M059J (cell line): ENCODE measurements around the gene GPRASP1. TPM values are rescaled to one million over a fixed set of nuclear protein-coding genes. Genes with fewer than 3 reads are reported as not detected.
"Not testable (repeated sequence)": the region's sequence is repeated elsewhere in the genome, so short reads cannot be mapped to it uniquely, and the experiment has no call there.

Experiments used
- DNase-seq: peaks from one replicate; pipeline ENCODE4 v3.0.0-alpha.2; 2012; ENCODE audit warnings: low read depth
- total RNA-seq: library from RNA; depleted of rRNA; stranded (reverse); fragments of >200 nt; shearing (Covaris generic); gene quantifications from 2 replicates; pipeline ENCODE4 v1.2.3, GENCODE V29; 2014; rRNA removed

GPRASP1 gene
- total RNA-seq: 0.27 and 0.52 TPM in 2 replicates

- DNase-seq: peak; percentile 14
Measured at GRCh38 chrX:102651242-102652011, at the start of gene GPRASP1. TSS of gene GPRASP1 (plus strand) at chrX:102651483. CDS start at chrX:102653914, 2,431 bp downstream.

- DNase-seq: no peak
Measured at GRCh38 chrX:102604327-102604726, 47.0 kb upstream of the GPRASP1 start.

GRCh38 chrX:102606115-102606514 is 45.2 kb upstream of the GPRASP1 start:
- no peak for DNase-seq

GRCh38 chrX:102610905-102611304 is 40.4 kb upstream of the GPRASP1 start:
- no peak for DNase-seq

GRCh38 chrX:102624105-102624504 is 27.2 kb upstream of the GPRASP1 start:
- no peak for DNase-seq

- DNase-seq: no peak
Measured at GRCh38 chrX:102627640-102628039, 23.6 kb upstream of the GPRASP1 start.

- DNase-seq: no peak
Measured at GRCh38 chrX:102637561-102637960, 13.7 kb upstream of the GPRASP1 start.

- DNase-seq: no peak
Measured at GRCh38 chrX:102650903-102651241, 411 bp upstream of the GPRASP1 start.

- DNase-seq: no peak
Measured at GRCh38 chrX:102652031-102652688, 877 bp downstream of the GPRASP1 start.

GRCh38 chrX:102654696-102655095 is 3.4 kb downstream of the GPRASP1 start:
- DNase-seq: no peak

GRCh38 chrX:102658556-102658955 is 7.3 kb downstream of the GPRASP1 start:
- no peak for DNase-seq

GRCh38 chrX:102659790-102660757 is 8.8 kb downstream of the GPRASP1 start:
- DNase-seq: peak; percentile 55

- not testable (repeated sequence) for DNase-seq
Measured at GRCh38 chrX:102663820-102664219, 12.5 kb downstream of the GPRASP1 start.

GRCh38 chrX:102667034-102667433 is 15.8 kb downstream of the GPRASP1 start:
- DNase-seq: not testable (repeated sequence)

GRCh38 chrX:102669526-102669925 is 18.2 kb downstream of the GPRASP1 start:
- no peak for DNase-seq

GRCh38 chrX:102672856-102673255 is 21.6 kb downstream of the GPRASP1 start:
- no peak for DNase-seq

- DNase-seq: not testable (repeated sequence)
Measured at GRCh38 chrX:102677479-102677878, 26.2 kb downstream of the GPRASP1 start.

- peak; percentile 4 for DNase-seq
Measured at GRCh38 chrX:102684772-102685520, 33.7 kb downstream of the GPRASP1 start.

- DNase-seq: no peak
Measured at GRCh38 chrX:102694749-102695148, 43.5 kb downstream of the GPRASP1 start.

- no peak for DNase-seq
Measured at GRCh38 chrX:102696306-102696705, 45.0 kb downstream of the GPRASP1 start.

GRCh38 chrX:102697494-102697893 is 46.2 kb downstream of the GPRASP1 start:
- DNase-seq: peak; percentile 3
